Measurements from ENCODE around the gene CDK16.

Gene CDK16

GRCh38 chrX:47227334-47227583 is 8.8 kb downstream of the CDK16 start:
- Mint-ChIP-seq H3K27ac (no peak overlapping the region), H3K27me3 (ENCODE audit: low read depth, poor library complexity) (no peaks in the 10 kb centered on the region), H3K9me3 (no peaks in the 10 kb centered on the region), H3K36me3 (ENCODE audit: low read depth) (peaks cover 69% of the 10 kb centered on the region), H3K4me3 (no peak overlapping the region), H3K4me1 (peaks cover 21% of the 10 kb centered on the region)
- TF ChIP-seq CTCF (IDR thresholded peaks at IDR 0.05): no peak
- DNase-seq: no peak

GRCh38 chrX:47228550-47229270 is 10.2 kb downstream of the CDK16 start:
- H3K27me3 Mint-ChIP-seq (ENCODE audit: low read depth, poor library complexity): no peaks in the 10 kb centered on the region
- peaks cover 27% of the 10 kb centered on the region for H3K4me1 Mint-ChIP-seq
- H3K9me3 Mint-ChIP-seq: no peaks in the 10 kb centered on the region
- H3K27ac Mint-ChIP-seq: peak overlapping the region; percentile 76
- H3K36me3 Mint-ChIP-seq (ENCODE audit: low read depth): peaks cover 57% of the 10 kb centered on the region
- H3K4me3 Mint-ChIP-seq: no peak overlapping the region
- DNase-seq: no peak
- TF ChIP-seq CTCF (IDR thresholded peaks at IDR 0.05): no peak

- Mint-ChIP-seq H3K9me3 (no peaks in the 10 kb centered on the region), H3K27me3 (ENCODE audit: low read depth, poor library complexity) (no peaks in the 10 kb centered on the region), H3K36me3 (ENCODE audit: low read depth) (peaks cover 55% of the 10 kb centered on the region), H3K4me1 (peaks cover 33% of the 10 kb centered on the region), H3K27ac (no peak overlapping the region), H3K4me3 (no peak overlapping the region)
- TF ChIP-seq CTCF (IDR thresholded peaks at IDR 0.05): no peak
- DNase-seq: no peak
Observed at GRCh38 chrX:47229427-47229826, 10.9 kb downstream of the CDK16 start.

GRCh38 chrX:47230136-47230868 is 11.8 kb downstream of the CDK16 start:
- Mint-ChIP-seq H3K9me3 (no peaks in the 10 kb centered on the region), H3K36me3 (ENCODE audit: low read depth) (peaks cover 49% of the 10 kb centered on the region), H3K4me1 (peaks cover 40% of the 10 kb centered on the region), H3K4me3 (no peak overlapping the region), H3K27me3 (ENCODE audit: low read depth, poor library complexity) (no peaks in the 10 kb centered on the region), H3K27ac (peak overlapping the region; percentile 39)
- no peak for DNase-seq
- no peak for TF ChIP-seq CTCF (IDR thresholded peaks at IDR 0.05)

- Mint-ChIP-seq H3K27ac (peak overlapping the region; percentile 74), H3K4me3 (peak overlapping the region; percentile 62), H3K9me3 (no peaks in the 10 kb centered on the region), H3K27me3 (ENCODE audit: low read depth, poor library complexity) (no peaks in the 10 kb centered on the region), H3K4me1 (peaks cover 49% of the 10 kb centered on the region), H3K36me3 (ENCODE audit: low read depth) (peaks cover 44% of the 10 kb centered on the region)
- no peak for DNase-seq
- no peak for TF ChIP-seq CTCF (IDR thresholded peaks at IDR 0.05)
Observed at GRCh38 chrX:47231167-47231566, 12.7 kb downstream of the CDK16 start.

Data from nephron progenitor cell (in vitro differentiated cells).